HepG2 (cell line): ENCODE measurements around the gene UPK1A. TPM values are rescaled to one million over a fixed set of nuclear protein-coding genes. Genes with fewer than 3 reads are reported as not detected.

Source experiments
- CENPT ChIP-seq: sonication (generic); formaldehyde crosslinking; IDR thresholded peaks from 2 replicates; pipeline ENCODE4 v1.8.0; 2022; ENCODE audit warnings: low read depth, mild to moderate bottlenecking, moderate library complexity, missing genetic modification reagents
- FOSL2 ChIP-seq: sonication (generic); formaldehyde crosslinking; IDR thresholded peaks from 2 replicates; pipeline ENCODE4 v1.4.0; 2020; ENCODE audit warnings: missing genetic modification reagents
- HBP1 ChIP-seq: IDR thresholded peaks from 2 replicates; pipeline ENCODE4 v1.6.1; 2016; ENCODE audit warnings: low read depth, control low read depth
- HNRNPL ChIP-seq: fragments of 200-400 bp; formaldehyde crosslinking; IDR thresholded peaks from 2 replicates; pipeline ENCODE4 v1.6.1; 2017; ENCODE audit warnings: mild to moderate bottlenecking, low read depth, low read length
- IKZF4 ChIP-seq: sonication (generic); formaldehyde crosslinking; IDR thresholded peaks from 2 replicates; pipeline ENCODE4 v1.5.1; 2020; ENCODE audit warnings: borderline replicate concordance, mild to moderate bottlenecking, low read depth, missing genetic modification reagents; ENCODE audit errors: not compliant biosample characterization
- KDM1A ChIP-seq: IDR thresholded peaks from 2 replicates; pipeline ENCODE4 v1.6.1; 2016; ENCODE audit warnings: missing compliant biosample characterization
- NR2F6 ChIP-seq, 2 experiments: IDR thresholded peaks; 2 replicates each; pipeline ENCODE4 v1.6.1; 2016; ENCODE audit warnings: antibody characterized with exemption in 1 of 2, mild to moderate bottlenecking in 1 of 2
- POLR2AphosphoS5 ChIP-seq: IDR thresholded peaks from 2 replicates; pipeline ENCODE4 v1.6.1; 2012; ENCODE audit warnings: low read depth, low read length
- RARG ChIP-seq: sonication (generic); formaldehyde crosslinking; IDR thresholded peaks from 2 replicates; pipeline ENCODE4 v1.4.0; 2020; ENCODE audit warnings: low read depth, mild to moderate bottlenecking, missing genetic modification reagents
- SMC3 ChIP-seq: IDR thresholded peaks from 2 replicates; pipeline ENCODE4 v1.6.1; 2011; ENCODE audit warnings: low read length, improper control_type of control experiment
- SRSF9 ChIP-seq: fragments of 200-400 bp; formaldehyde crosslinking; IDR thresholded peaks from 2 replicates; pipeline ENCODE4 v1.6.1; 2018; ENCODE audit warnings: borderline replicate concordance, mild to moderate bottlenecking, low read depth, low read length; ENCODE audit not compliant: insufficient read depth, poor library complexity, severe bottlenecking
- TBP ChIP-seq: sonication (generic); formaldehyde crosslinking; IDR thresholded peaks from 2 replicates; pipeline ENCODE4 v1.5.0; 2020; ENCODE audit warnings: missing genetic modification reagents
- XRCC5 ChIP-seq: fragments of 200-400 bp; formaldehyde crosslinking; optimal IDR thresholded peaks from 2 replicates; pipeline ENCODE3; 2017; ENCODE audit warnings: mild to moderate bottlenecking, low read length
- YEATS4 ChIP-seq: sonication (generic); formaldehyde crosslinking; IDR thresholded peaks from 2 replicates; pipeline ENCODE4 v1.4.0; 2020; ENCODE audit warnings: missing genetic modification reagents, borderline replicate concordance
- ZKSCAN1 ChIP-seq: fragments of 150-350 bp; IDR thresholded peaks from 2 replicates; pipeline ENCODE4 v1.6.1; 2014; ENCODE audit warnings: low read length
- ZKSCAN8 ChIP-seq: IDR thresholded peaks from 2 replicates; pipeline ENCODE4 v1.6.1; 2016; ENCODE audit warnings: borderline replicate concordance, missing genetic modification reagents, missing compliant biosample characterization
- ZNF138 ChIP-seq: sonication (generic); formaldehyde crosslinking; IDR thresholded peaks from 2 replicates; pipeline ENCODE4 v1.5.0; 2020; ENCODE audit warnings: mild to moderate bottlenecking, low read depth, missing genetic modification reagents
- ZNF143 ChIP-seq: sonication (generic); formaldehyde crosslinking; IDR thresholded peaks from 2 replicates; pipeline ENCODE4 v1.4.0; 2020; ENCODE audit warnings: missing genetic modification reagents
- ZNF251 ChIP-seq: sonication (generic); formaldehyde crosslinking; IDR thresholded peaks from 2 replicates; pipeline ENCODE4 v1.9.0; 2021; ENCODE audit warnings: mild to moderate bottlenecking, missing genetic modification reagents
- ZNF263 ChIP-seq: sonication (generic); formaldehyde crosslinking; IDR thresholded peaks from 2 replicates; pipeline ENCODE4 v1.4.0; 2020; ENCODE audit warnings: missing genetic modification reagents
- ZNF441 ChIP-seq: sonication (generic); formaldehyde crosslinking; IDR thresholded peaks from 2 replicates; pipeline ENCODE4 v1.7.0; 2021; ENCODE audit warnings: missing genetic modification reagents, borderline replicate concordance
- ZNF562 ChIP-seq: sonication (generic); formaldehyde crosslinking; IDR thresholded peaks from 2 replicates; pipeline ENCODE4 v1.8.0; 2022; ENCODE audit warnings: missing genetic modification reagents, borderline replicate concordance
- ZNF615 ChIP-seq: sonication (generic); formaldehyde crosslinking; IDR thresholded peaks from 2 replicates; pipeline ENCODE4 v1.5.0; 2020; ENCODE audit warnings: mild to moderate bottlenecking, missing genetic modification reagents, borderline replicate concordance
- ZNF761 ChIP-seq: sonication (generic); formaldehyde crosslinking; conservative IDR thresholded peaks from 2 replicates; pipeline ENCODE4 v1.4.0; 2020; ENCODE audit warnings: mild to moderate bottlenecking, missing genetic modification reagents
- polyA plus RNA-seq, 8 experiments: library from polyadenylated mRNA; depleted of rRNA in 3 of 8; stranded (reverse) in 7 of 8; unstranded in 1 of 8; fragments of >200 nt; fragmentation: Illumina TruSeq in 4 of 8; extraction: Trizol in 4 of 8; gene quantifications; 2 replicates each; pipeline versions ENCODE4 v1.2.1 to v1.2.3, GENCODE V29; 2011 to 2016; ENCODE audit warnings: low read depth in 4 of 8, missing spikeins in 1 of 8, mixed read lengths in 1 of 8; ENCODE audit not compliant: insufficient read depth in 1 of 8
- total RNA-seq, 5 experiments: library from RNA; depleted of rRNA; stranded (reverse); fragments of >200 nt; fragmentation: Illumina TruSeq; extraction: Trizol; gene quantifications; 2 replicates each; pipeline ENCODE4 v1.2.3, GENCODE V29; 2016; ENCODE audit warnings: low read depth in 1 of 5
- TF ChIP-seq, protein P1 (sequence below): sonication (generic); formaldehyde crosslinking; IDR thresholded peaks from 2 replicates; pipeline ENCODE4 v1.4.0; 2020; ENCODE audit warnings: missing genetic modification reagents, low read depth, mild to moderate bottlenecking, borderline replicate concordance
- TF ChIP-seq, protein P2 (sequence below): sonication (generic); formaldehyde crosslinking; IDR thresholded peaks from 2 replicates; pipeline ENCODE4 v1.5.0; 2020; ENCODE audit warnings: mild to moderate bottlenecking, low read depth, missing genetic modification reagents, borderline replicate concordance
- TF ChIP-seq, protein P3 (sequence below): sonication (generic); formaldehyde crosslinking; IDR thresholded peaks from 2 replicates; pipeline ENCODE4 v1.4.0; 2020; ENCODE audit warnings: missing genetic modification reagents, borderline replicate concordance

UPK1A gene
- total and polyA plus RNA-seq, 2 of the 13 experiments (the other 11 are each of a cell fraction or from before 2014, with no cell fraction given): 2.9 TPM; not detected in 1

GRCh38 chr19:35673121-35673804, 6.9 kb downstream of the UPK1A start (continued):
- no peak for TF ChIP-seq ZNF615
- no peak for TF ChIP-seq ZKSCAN8
- TF ChIP-seq, protein P1, sequence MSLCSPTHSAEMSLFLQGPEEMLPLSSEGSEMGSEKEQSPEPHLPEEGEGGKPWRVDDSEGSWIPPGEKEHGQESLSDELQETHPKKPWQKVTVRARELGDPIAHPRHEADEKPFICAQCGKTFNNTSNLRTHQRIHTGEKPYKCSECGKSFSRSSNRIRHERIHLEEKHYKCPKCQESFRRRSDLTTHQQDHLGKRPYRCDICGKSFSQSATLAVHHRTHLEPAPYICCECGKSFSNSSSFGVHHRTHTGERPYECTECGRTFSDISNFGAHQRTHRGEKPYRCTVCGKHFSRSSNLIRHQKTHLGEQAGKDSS (CRISPR knock-in tag): no peak
- no peak for TF ChIP-seq FOSL2 (CRISPR knock-in tag)
- no peak for TF ChIP-seq HBP1
- no peak for TF ChIP-seq ZNF761
- no peak for TF ChIP-seq ZNF251
- TF ChIP-seq NR2F6 (IDR thresholded peaks at IDR 0.05): no peak
- TF ChIP-seq NR2F6 (CRISPR knock-in tag; IDR thresholded peaks at IDR 0.05): no peak
- TF ChIP-seq, protein P2, sequence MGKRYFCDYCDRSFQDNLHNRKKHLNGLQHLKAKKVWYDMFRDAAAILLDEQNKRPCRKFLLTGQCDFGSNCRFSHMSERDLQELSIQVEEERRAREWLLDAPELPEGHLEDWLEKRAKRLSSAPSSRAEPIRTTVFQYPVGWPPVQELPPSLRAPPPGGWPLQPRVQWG (CRISPR knock-in tag): no peak
- peak; percentile 92 for TF ChIP-seq ZNF263 (CRISPR knock-in tag)
- TF ChIP-seq ZNF562 (CRISPR knock-in tag): no peak
- TF ChIP-seq RARG: no peak
- TF ChIP-seq ZNF143 (CRISPR knock-in tag): no peak
- TF ChIP-seq KDM1A (CRISPR knock-in tag): no peak
- no peak for TF ChIP-seq SMC3
- TF ChIP-seq TBP (CRISPR knock-in tag): no peak
- no peak for TF ChIP-seq ZNF138 (CRISPR knock-in tag)
- peak; percentile 38 for TF ChIP-seq XRCC5
- no peak for TF ChIP-seq YEATS4 (CRISPR knock-in tag)
- no peak for TF ChIP-seq SRSF9
- no peak; the same call in 1 of the 2 replicates for TF ChIP-seq POLR2AphosphoS5
- no peak for TF ChIP-seq HNRNPL
- peak; percentile 16 for TF ChIP-seq IKZF4
- TF ChIP-seq, protein P3, sequence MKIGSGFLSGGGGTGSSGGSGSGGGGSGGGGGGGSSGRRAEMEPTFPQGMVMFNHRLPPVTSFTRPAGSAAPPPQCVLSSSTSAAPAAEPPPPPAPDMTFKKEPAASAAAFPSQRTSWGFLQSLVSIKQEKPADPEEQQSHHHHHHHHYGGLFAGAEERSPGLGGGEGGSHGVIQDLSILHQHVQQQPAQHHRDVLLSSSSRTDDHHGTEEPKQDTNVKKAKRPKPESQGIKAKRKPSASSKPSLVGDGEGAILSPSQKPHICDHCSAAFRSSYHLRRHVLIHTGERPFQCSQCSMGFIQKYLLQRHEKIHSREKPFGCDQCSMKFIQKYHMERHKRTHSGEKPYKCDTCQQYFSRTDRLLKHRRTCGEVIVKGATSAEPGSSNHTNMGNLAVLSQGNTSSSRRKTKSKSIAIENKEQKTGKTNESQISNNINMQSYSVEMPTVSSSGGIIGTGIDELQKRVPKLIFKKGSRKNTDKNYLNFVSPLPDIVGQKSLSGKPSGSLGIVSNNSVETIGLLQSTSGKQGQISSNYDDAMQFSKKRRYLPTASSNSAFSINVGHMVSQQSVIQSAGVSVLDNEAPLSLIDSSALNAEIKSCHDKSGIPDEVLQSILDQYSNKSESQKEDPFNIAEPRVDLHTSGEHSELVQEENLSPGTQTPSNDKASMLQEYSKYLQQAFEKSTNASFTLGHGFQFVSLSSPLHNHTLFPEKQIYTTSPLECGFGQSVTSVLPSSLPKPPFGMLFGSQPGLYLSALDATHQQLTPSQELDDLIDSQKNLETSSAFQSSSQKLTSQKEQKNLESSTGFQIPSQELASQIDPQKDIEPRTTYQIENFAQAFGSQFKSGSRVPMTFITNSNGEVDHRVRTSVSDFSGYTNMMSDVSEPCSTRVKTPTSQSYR: no peak
- no peak for TF ChIP-seq CENPT (CRISPR knock-in tag)
- no peak for TF ChIP-seq ZKSCAN1
- no peak for TF ChIP-seq ZNF441 (CRISPR knock-in tag)
